Measurements from ENCODE around the gene OR2H1. TPM values are rescaled to one million over a fixed set of nuclear protein-coding genes. Genes with fewer than 3 reads are reported as not detected.

The OR2H1 gene
- total RNA-seq, 1 donor from 2014 or later: not detected

DNA sequence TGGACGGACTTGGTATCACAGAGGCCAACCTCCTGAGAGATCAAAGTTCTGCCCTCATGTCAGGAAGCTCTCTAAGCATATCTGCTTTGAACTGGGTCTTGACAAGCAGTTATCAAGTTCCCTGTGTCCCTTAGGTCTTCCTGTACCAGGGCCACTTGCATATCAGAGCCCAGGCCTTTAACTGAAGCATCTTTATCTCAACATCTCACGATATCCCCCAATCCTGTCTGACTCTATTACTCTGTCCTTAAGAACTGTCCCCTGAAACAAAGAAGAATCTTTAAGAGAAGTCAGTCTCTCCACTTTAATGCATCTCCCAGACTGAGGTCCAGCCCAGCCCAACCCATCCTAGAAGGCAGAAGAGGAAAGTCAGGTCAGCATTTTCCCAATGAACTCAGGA is 22.6 kb downstream of the OR2H1 start:
- Mint-ChIP-seq H3K27ac (ENCODE audit: unreplicated experiment) (no peak overlapping the region), H3K9me3 (ENCODE audit: unreplicated experiment) (peaks cover 12% of the 10 kb centered on the region), H3K36me3 (ENCODE audit: unreplicated experiment) (no peaks in the 10 kb centered on the region), H3K4me1 (ENCODE audit: unreplicated experiment) (no peaks in the 10 kb centered on the region), H3K27me3 (ENCODE audit: unreplicated experiment) (no peaks in the 10 kb centered on the region), H3K4me3 (ENCODE audit: unreplicated experiment) (no peak overlapping the region)
- TF ChIP-seq, protein P1, sequence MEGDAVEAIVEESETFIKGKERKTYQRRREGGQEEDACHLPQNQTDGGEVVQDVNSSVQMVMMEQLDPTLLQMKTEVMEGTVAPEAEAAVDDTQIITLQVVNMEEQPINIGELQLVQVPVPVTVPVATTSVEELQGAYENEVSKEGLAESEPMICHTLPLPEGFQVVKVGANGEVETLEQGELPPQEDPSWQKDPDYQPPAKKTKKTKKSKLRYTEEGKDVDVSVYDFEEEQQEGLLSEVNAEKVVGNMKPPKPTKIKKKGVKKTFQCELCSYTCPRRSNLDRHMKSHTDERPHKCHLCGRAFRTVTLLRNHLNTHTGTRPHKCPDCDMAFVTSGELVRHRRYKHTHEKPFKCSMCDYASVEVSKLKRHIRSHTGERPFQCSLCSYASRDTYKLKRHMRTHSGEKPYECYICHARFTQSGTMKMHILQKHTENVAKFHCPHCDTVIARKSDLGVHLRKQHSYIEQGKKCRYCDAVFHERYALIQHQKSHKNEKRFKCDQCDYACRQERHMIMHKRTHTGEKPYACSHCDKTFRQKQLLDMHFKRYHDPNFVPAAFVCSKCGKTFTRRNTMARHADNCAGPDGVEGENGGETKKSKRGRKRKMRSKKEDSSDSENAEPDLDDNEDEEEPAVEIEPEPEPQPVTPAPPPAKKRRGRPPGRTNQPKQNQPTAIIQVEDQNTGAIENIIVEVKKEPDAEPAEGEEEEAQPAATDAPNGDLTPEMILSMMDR (IDR thresholded peaks at IDR 0.05): no peak
- DNase-seq (ENCODE audit: extremely low spot score, unreplicated experiment): no peak

DNA sequence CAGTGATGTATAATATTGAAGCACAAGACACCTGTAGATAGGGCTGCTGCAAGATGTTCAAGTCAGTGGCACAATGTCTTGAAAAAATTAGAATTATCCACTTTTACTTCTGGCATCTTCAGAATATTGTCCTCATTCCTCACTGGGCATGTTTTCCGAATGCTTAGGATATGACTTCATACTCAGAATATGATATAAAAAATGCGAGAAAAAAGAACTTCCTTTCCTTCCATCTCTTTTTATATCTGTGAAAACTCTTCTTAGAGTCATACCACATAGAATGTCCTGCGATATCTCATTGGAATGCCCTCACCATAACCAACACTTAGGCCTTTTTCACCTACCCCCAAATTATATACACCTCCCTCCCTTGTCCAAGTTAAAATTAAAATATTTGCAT is 26.2 kb downstream of the OR2H1 start:
- Mint-ChIP-seq H3K4me1 (ENCODE audit: unreplicated experiment) (no peaks in the 10 kb centered on the region), H3K27ac (ENCODE audit: unreplicated experiment) (no peak overlapping the region), H3K4me3 (ENCODE audit: unreplicated experiment) (no peak overlapping the region), H3K36me3 (ENCODE audit: unreplicated experiment) (no peaks in the 10 kb centered on the region), H3K9me3 (ENCODE audit: unreplicated experiment) (peaks cover 9% of the 10 kb centered on the region), H3K27me3 (ENCODE audit: unreplicated experiment) (peaks cover 3% of the 10 kb centered on the region)
- TF ChIP-seq, protein P1 (IDR thresholded peaks at IDR 0.05): no peak
- no peak for DNase-seq (ENCODE audit: extremely low spot score, unreplicated experiment)

DNA sequence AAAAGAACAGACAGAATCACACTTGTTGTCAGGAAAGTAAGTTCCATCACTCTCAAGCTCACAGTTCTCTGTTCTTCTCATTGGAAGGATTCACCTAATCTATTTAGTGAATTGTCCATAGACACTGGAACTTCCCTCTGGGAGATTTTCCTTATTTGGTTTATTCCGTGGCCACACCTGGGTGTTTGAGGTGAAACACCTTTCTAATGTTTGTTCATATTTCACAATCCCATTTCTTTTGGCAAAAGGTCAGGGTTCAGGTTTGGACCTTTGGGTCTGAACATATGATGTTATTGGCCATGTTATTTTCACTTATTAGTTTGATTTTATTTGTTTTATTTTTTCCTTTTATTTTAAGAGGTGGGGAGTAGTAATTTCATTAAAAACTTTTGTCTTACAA is 26.8 kb downstream of the OR2H1 start:
- H3K4me1 Mint-ChIP-seq (ENCODE audit: unreplicated experiment): no peaks in the 10 kb centered on the region
- H3K4me3 Mint-ChIP-seq (ENCODE audit: unreplicated experiment): no peak overlapping the region
- no peak overlapping the region for H3K27ac Mint-ChIP-seq (ENCODE audit: unreplicated experiment)
- H3K27me3 Mint-ChIP-seq (ENCODE audit: unreplicated experiment): peaks cover 3% of the 10 kb centered on the region
- no peak for DNase-seq (ENCODE audit: extremely low spot score, unreplicated experiment)
- H3K36me3 Mint-ChIP-seq (ENCODE audit: unreplicated experiment): no peaks in the 10 kb centered on the region
- TF ChIP-seq, protein P1 (IDR thresholded peaks at IDR 0.05): no peak
- peaks cover 8% of the 10 kb centered on the region for H3K9me3 Mint-ChIP-seq (ENCODE audit: unreplicated experiment)

DNA sequence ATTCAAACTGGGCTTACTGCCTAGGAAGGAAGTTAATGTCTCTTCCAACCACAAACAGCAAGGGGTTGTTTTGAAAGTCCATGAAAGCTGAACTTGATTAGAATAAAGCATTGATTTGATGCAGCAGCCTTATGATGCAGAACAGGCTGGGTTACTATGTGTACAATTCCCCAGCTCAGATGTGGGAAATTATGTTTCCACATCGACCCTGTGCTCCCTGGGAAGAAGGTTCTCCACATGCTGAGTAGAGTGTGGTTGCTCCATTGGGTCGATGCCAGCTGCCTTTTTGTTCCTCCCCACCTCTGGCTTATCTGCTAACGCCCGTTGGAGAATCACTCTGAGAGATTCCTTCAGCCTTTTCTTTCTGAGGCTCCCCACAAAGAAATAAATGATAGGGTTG is 29.6 kb downstream of the OR2H1 start:
- TF ChIP-seq, protein P1 (IDR thresholded peaks at IDR 0.05): no peak
- no peaks in the 10 kb centered on the region for H3K9me3 Mint-ChIP-seq (ENCODE audit: unreplicated experiment)
- DNase-seq (ENCODE audit: extremely low spot score, unreplicated experiment): no peak

DNA sequence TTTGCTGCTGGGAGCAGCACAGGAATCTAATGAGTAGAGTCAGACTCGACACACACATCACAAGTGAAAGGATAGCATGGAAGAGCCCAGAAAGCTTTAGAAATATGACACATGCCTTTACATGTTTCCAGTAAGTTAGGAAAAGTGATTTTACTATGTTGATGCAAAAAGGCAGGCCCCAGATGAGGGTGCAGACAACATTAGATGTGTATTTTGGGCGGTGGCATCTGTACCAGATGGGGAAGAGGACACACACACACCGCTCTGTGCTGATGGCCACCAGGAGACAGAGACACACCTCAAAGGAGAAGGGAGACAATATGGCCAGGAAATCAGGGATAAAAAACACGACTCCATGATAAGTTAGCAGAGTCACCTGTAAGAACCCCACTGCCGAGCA is 30.2 kb downstream of the OR2H1 start:
- no peak overlapping the region for H3K27ac Mint-ChIP-seq (ENCODE audit: unreplicated experiment)
- TF ChIP-seq, protein P1 (IDR thresholded peaks at IDR 0.05): no peak
- H3K36me3 Mint-ChIP-seq (ENCODE audit: unreplicated experiment): no peaks in the 10 kb centered on the region
- H3K4me3 Mint-ChIP-seq (ENCODE audit: unreplicated experiment): no peak overlapping the region
- no peak for DNase-seq (ENCODE audit: extremely low spot score, unreplicated experiment)
- H3K27me3 Mint-ChIP-seq (ENCODE audit: unreplicated experiment): peaks cover 3% of the 10 kb centered on the region
- no peaks in the 10 kb centered on the region for H3K9me3 Mint-ChIP-seq (ENCODE audit: unreplicated experiment)
- H3K4me1 Mint-ChIP-seq (ENCODE audit: unreplicated experiment): no peaks in the 10 kb centered on the region

More for the DNA sequence above, 29.6 kb downstream of the OR2H1 start:
- Mint-ChIP-seq H3K4me3 (ENCODE audit: unreplicated experiment) (no peak overlapping the region), H3K27me3 (ENCODE audit: unreplicated experiment) (peaks cover 3% of the 10 kb centered on the region), H3K27ac (ENCODE audit: unreplicated experiment) (no peak overlapping the region), H3K4me1 (ENCODE audit: unreplicated experiment) (no peaks in the 10 kb centered on the region), H3K36me3 (ENCODE audit: unreplicated experiment) (no peaks in the 10 kb centered on the region)

Data from osteocyte (in vitro differentiated cells).